ENCODE measurements around the gene STARD7. TPM values are rescaled to one million over a fixed set of nuclear protein-coding genes. Genes with fewer than 3 reads are reported as not detected.

Gene STARD7
- total RNA-seq, 4 donors from 2014 or later: 211 to 292 (median 266) TPM

- Histone ChIP-seq H3K36me3 (no peaks in the 10 kb centered on the region), H3K4me3 (replicated peaks in 1 of 3) (peak overlapping the region in 2 of 3 donors; percentile 56 to 93), H3K27me3 (no peaks in the 10 kb centered on the region), H3K4me1 (peaks cover 29% of the 10 kb centered on the region in 2 donors), H3K9me3 (no peaks in the 10 kb centered on the region), H3K27ac (peak overlapping the region; percentile 69 to 98 (median 97))
- WGBS, 2 donors: 20% methylated on average over 9 of the region's 21 CpGs
- intact Hi-C loops (cut with DNase I): loop anchor here (2.0 kb wide), 1 partner anchor 56 kb away; the partner anchor contains the start of gene TMEM127
- TF ChIP-seq CTCF (IDR thresholded peaks at IDR 0.05) (no peak), POLR2A (IDR thresholded peaks at IDR 0.05) (peak in 1 of 2 donors; percentile 53)
- DNase-seq: peak in 1 of 2 donors; percentile 12
Observed at GRCh38 chr2:96209011-96209728, 543 bp upstream of the STARD7 start.

- H3K4me3 ChIP-seq (replicated peaks in 1 of 3): peak overlapping the region; percentile 57 to 93 (median 90)
- 0 to 2% methylated on average over 6 to 11 of the region's 12 CpGs for WGBS, 2 donors
- H3K9me3 ChIP-seq: no peaks in the 10 kb centered on the region
- peaks cover 43 to 44% of the 10 kb centered on the region in 2 donors for H3K4me1 ChIP-seq
- no peaks in the 10 kb centered on the region for H3K36me3 ChIP-seq
- intact Hi-C loops (cut with DNase I): loop anchor here (2.0 kb wide), 1 partner anchor 57 kb away; the partner anchor contains the start of gene TMEM127
- no peaks in the 10 kb centered on the region for H3K27me3 ChIP-seq
- TF ChIP-seq POLR2A (IDR thresholded peaks at IDR 0.05) (no peak), CTCF (IDR thresholded peaks at IDR 0.05) (no peak)
- H3K27ac ChIP-seq: peak overlapping the region; percentile 94 to 98 (median 97)
- DNase-seq: no peak
Observed at GRCh38 chr2:96207774-96208142, 869 bp downstream of the STARD7 start.

- TF ChIP-seq POLR2A (IDR thresholded peaks at IDR 0.05) (no peak), CTCF (IDR thresholded peaks at IDR 0.05) (no peak)
- intact Hi-C loops (cut with DNase I): no loop called here
- 12 to 18% methylated on average over 11 of the region's 11 CpGs for WGBS, 2 donors
- Histone ChIP-seq H3K27me3 (no peaks in the 10 kb centered on the region), H3K4me1 (peaks cover 49% of the 10 kb centered on the region in 2 donors), H3K36me3 (no peaks in the 10 kb centered on the region), H3K9me3 (no peaks in the 10 kb centered on the region), H3K4me3 (replicated peaks in 1 of 3) (peak overlapping the region in 2 of 3 donors; percentile 57 to 93), H3K27ac (peak overlapping the region; percentile 94 to 98 (median 97))
- peak in 1 of 2 donors; percentile 12 for DNase-seq
Observed at GRCh38 chr2:96207073-96207773, 1.4 kb downstream of the STARD7 start.

GRCh38 chr2:96205888-96206287, 2.7 kb downstream of the STARD7 start:
- Histone ChIP-seq H3K9me3 (no peaks in the 10 kb centered on the region), H3K27me3 (no peaks in the 10 kb centered on the region), H3K36me3 (no peaks in the 10 kb centered on the region), H3K4me1 (peaks cover 62% of the 10 kb centered on the region in 2 donors), H3K27ac (peak overlapping the region; percentile 79 to 87 (median 84)), H3K4me3 (replicated peaks in 1 of 3) (no peak overlapping the region)
- peak; percentile 14 to 41 for DNase-seq
- no peak for TF ChIP-seq CTCF (IDR thresholded peaks at IDR 0.05)
- peak in 1 of 2 donors; percentile 58 for TF ChIP-seq POLR2A (IDR thresholded peaks at IDR 0.05)
- intact Hi-C loops (cut with DNase I): no loop called here

Measured in thyroid gland (tissue), 4 donors.